NK-92 (cell line): Measurements from ENCODE around the gene MYL5.
"Not testable (repeated sequence)": the region's sequence is repeated elsewhere in the genome, so short reads cannot be mapped to it uniquely, and the experiment has no call there.

ENCODE experiments used
- DNase-seq: peaks from one replicate; lab custom pipeline; 2025; ENCODE audit not compliant: unreplicated experiment; lab: John Stamatoyannopoulos, UW

MYL5 gene

DNA sequence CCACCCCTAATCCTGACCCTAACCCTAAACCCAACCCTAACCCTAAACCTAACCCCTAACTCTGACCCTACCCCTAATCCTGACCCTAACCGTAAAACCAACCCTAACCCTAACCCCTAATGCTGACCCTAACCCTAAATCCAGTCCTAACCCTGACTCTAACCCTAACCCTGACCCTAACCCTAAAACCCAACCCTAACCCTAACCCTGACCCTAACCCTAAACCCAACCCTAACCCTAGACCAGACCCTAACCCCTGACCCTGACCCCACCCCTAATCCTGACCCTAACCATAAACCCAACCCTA lies 30.6 kb downstream of the MYL5 start:
- no peak for DNase-seq

DNA sequence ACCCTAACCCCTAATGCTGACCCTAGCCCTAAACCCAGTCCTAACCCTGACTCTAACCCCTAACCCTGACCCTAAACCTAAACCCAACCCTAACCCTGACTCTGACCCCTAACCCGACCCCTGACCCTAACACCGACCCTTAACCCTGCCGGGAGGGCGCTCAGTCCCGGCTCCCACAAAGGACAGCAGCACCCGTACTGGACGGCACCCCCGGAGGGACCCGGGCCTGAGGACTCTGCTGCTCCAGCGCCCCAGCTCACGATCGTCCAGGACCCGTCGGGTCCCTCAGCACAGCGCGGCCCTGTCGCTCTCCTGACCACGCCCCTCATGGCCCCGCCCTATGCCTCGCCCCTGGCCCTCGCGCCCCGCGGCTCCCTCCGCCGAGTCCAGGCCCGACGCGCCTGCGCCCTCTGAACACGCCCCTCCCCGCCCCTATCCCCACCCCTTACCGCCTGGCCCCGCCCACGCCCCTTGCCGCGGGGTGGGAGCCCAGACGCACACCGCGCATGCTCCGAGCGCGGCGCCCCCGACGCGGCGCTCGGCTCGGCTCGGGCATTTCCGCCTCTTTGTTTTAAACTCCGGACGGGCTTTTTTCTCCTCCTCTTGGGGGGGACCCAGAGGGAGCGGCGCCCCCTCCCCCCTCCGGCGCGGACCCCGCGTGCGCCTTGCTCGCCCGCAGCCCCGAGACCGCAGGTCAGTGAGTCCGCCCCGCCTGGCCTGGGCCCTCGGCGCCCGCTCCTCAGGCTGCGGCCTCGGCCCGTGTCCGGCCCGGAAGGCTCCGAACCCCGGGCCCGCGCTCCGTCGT lies 31.1 kb downstream of the MYL5 start, which contains the start of gene PCGF3:
Gene PCGF3 (plus strand): TSS at position 555 of the 805 bp plus-strand sequence. CDS start 27,849 bp downstream, outside the sequence.
- DNase-seq = peak; percentile 71

DNA sequence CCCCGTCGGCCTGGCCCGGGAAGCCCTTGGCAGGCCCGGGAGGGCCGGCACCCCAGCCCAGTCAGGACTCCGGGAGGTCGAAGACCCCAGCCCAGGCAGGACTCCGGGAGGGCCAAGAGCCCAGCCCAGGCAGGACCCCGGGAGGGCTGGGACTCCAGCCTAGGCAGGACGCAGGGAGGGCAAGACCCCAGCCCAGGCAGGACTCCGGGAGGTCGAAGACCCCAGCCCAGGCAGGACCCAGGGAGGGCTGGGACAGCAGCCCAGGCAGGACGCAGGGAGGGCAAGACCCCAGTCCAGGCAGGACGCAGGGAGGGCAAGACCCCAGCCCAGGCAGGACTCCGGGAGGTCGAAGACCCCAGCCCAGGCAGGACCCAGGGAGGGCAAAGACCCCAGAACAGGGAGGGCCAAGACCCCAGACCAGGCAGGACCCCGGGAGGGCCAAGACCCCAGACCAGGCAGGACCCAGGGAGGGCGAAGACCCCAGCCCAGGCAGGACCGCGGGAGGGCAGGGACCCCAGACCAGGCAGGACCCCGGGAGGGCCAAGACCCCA lies 31.8 kb downstream of the MYL5 start:
- not testable (repeated sequence) for DNase-seq

DNA sequence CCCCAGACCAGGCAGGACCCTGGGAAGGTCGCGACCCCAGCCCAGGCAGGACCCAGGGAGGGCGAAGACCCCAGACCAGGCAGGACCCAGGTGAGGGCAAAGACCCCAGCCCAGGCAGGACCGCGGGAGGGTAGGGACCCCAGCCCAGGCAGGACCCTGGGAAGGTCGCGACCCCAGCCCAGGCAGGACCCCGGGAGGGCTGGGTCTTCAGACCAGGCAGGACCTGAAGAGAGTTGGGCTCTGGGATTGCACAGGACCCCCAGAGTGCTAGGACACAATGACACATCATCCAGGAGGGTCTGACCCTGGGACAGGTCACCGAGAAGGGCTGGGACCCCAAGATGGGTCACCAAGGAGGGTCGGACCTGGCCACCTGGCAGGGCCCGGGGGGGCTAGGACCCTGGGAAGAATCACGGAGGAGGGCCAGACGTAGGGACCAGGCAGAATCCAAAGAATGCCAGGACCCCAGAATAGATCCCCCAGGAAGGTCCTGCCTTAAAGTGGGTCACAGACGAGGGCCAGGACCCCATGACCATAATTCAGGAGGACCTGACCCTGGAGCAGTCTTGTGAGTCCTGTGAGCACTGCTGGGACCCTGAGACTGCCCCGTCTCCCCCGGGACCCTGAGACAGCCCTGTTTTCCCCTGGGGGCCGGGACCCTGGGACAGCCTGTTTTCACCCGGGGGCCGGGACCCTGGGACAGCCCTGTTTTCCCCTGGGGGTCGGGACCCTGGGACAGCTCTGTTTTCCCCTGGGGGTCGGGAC lies 32.7 kb downstream of the MYL5 start:
- DNase-seq = no peak

DNA sequence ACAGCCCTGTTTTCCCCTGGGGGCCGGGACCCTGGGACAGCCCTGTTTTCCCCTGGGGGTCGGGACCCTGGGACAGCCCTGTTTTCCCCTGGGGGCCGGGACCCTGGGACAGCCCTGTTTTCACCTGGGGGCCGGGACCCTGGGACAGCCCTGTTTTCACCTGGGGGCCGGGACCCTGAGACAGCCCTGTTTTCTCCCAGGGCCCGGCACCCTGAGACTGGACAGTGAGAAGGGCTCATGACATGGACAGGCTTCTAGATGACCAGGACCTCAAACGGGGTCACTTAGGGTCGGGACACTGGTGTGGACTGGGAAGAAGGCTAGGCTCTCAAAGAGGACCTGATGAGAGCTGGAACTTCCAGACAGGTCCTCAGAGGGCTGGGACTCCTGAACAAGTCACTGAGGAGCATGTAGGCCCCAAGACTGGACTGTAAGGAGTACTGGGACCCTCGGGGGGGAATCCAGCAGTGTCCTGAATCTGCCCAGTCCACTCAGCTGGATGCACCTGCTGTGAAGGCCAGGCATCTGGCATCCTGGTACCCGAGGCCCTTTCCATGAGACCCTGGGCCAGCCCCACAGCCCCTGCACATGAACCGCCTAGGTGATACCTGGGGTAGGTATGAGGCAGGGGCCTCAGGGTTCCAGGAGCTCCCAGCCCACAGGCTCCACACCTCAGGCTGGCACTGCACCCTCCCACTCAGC lies 33.7 kb downstream of the MYL5 start:
- DNase-seq = no peak

DNA sequence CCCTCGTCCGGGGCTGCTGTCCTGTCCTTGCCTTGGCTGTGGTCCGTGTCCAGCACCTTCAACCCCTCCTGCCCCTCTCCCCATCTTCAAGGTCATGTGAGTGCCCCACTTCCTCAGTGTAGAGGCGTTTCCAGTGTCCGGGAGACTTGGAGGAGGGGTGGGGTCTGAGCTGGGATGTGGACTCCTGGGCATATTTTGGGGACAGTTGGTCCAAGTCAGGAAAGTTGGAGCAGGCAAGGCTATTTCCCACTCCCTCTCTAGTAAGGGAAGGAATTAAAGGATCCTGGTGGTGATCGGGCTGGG lies 34.2 kb downstream of the MYL5 start:
- no peak for DNase-seq

DNA sequence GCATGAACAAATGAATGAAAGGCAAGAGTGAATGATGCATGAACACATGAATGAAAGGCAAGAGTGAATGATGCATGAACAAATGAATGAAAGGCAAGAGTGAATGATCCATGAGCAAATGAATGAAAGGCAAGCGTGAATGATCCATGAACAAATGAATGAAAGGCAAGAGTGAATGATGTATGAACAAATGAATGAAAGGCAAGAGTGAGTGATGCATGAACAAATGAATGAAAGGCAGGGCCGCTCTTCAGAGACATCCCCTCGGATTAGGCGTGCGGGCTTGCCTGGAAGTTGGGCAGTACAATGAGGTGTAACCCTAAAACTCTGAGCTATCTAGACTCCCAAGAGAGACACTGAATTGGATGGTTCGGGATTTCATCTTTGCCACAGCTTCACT lies 35.0 kb downstream of the MYL5 start:
- no peak for DNase-seq

DNA sequence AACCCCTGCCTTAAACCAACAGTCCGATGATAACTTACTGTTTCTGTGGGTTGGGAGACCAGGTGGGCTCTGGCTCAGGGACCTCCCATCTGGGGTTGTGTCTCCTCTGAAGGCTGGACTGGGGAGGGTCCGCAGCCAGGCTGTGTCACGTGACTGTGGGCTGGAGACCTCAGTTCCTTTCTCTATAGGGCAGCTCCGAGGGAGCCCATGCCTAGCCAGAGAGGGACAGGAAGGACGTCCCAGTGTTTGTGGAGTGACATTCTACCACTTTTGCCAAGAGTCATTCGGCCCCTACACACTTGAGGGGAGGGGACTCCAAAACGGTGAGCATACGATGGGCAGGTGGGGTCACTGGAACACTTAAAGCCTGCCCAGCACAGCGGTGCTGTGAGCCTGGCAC lies 35.8 kb downstream of the MYL5 start:
- DNase-seq = no peak

DNA sequence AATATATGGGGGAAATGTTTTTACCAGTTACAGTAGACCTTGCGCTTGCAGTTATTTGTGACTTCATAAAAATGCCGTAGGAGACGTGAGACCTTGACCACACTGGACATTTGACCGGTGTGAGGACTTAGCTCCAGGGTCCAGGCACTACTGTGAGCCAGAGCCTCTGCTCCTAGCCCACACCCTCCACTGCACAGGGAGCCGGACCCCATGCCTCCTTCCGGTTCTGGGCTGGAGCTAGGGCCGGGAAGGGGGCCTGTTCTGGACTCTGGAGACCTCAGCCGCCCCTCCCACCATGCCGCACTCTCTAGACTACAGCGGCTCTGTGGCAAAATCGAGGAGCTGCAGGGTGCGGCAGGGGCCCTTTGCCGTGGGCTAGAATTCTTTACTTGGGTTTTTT lies 36.6 kb downstream of the MYL5 start:
- no peak for DNase-seq

DNA sequence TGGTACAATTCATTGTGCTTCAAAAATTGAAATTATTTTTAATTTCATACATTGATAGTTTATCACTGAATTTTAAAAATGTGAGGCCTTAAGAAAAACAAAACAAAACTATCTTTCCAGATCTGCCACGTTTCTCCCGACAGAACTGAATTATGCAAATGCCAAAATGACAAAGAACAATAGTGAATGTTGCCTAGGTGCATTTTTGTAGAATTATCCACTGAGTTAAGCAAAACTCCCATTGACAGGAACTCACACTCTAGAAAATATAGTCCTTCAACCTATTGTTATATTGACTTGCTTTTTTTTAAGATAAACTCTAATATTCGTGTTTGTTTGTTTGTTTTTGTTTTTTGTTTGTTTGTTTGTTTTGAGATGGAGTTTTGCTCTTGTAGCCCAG lies 37.8 kb downstream of the MYL5 start:
- DNase-seq = no peak

DNA sequence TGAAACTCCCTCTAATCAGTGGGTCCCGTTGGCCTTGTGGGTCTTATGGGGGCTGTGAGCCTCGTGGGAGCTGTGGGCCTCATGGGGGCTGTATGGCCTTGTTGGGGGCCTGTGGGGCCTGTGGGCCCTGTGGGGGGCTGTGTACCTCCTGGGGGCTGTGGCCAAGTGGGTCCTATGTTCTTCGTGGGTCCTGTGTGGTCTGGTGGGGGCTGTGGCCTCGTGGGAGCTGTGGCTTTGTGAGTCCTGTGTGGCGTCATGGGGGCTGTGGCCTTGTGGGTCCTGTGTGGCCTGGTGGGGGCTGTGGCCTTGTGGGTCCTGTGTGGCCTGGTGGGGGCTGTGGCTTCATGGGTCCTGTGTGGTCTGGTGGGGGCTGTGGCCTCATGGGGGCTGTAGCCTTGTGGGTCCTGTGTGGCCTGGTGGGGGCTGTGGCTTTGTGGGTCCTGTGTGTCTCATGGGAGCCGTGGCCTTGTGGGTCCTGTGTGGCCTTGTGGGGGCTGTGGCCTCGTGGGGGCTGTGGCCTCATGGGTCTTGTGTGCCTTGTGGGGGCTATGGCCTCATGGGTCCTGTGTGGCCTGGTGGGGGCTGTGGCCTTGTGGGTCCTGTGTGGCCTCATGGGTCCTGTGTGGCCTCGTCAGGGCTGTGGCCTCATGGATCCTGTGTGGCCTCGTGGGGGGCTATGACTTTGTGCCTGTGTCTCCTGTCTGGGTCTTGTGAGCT lies 38.7 kb downstream of the MYL5 start:
- DNase-seq = no peak

DNA sequence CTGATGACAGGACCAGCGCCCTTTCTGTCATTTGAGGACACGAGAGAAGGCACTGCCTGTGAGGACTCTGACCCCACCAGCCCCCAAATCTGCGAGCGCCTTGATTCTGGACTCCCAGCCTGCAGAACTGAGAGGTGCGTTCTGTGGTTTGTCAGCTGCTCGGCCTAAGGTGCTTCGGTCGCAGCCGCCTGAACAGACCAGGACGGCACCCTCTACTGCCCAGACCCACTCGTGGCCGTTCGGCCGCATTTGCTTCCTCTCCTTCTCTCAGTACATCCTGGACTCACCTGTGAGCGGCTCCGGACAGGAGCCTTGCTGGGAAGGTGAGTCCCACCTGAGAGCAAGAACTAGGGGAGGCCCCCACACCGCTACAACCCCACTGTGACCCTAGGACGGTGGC lies 39.7 kb downstream of the MYL5 start:
- no peak for DNase-seq

DNA sequence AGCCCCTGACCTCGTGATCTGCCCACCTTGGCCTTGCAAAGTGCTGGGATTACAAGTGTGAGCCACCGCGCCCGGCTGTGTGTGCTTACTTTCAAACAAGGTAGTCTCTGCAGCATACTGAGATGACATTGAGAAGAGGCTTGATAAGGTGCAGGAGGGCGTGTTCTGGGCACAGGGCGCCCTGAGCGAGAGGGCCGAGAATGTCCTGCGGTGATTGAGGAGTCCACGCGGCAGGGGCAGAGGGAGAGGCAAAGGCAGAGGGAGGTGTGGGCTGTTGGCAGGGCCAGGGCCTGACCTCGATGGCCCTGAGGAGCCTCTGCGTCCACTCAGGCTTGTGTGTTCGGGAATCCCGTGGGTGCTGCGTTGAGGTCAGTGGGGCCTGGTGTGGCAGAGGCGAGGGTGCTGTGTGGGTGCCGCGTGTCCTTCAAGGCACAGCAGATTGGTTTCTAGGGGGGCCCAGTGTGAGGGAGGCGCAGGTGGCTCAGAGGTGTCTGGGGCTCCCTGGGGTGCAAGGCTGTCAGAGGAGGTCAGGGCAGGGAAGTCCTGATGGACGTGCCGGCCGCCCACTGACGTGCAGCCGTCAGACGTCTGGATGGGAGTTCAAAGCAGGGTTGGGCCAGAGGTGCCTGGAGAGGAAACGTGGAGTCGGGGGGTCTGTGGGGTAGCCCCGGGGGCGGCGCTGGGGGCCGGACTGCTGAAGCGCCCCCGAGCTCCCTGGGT lies 43.4 kb downstream of the MYL5 start:
- DNase-seq = no peak

DNA sequence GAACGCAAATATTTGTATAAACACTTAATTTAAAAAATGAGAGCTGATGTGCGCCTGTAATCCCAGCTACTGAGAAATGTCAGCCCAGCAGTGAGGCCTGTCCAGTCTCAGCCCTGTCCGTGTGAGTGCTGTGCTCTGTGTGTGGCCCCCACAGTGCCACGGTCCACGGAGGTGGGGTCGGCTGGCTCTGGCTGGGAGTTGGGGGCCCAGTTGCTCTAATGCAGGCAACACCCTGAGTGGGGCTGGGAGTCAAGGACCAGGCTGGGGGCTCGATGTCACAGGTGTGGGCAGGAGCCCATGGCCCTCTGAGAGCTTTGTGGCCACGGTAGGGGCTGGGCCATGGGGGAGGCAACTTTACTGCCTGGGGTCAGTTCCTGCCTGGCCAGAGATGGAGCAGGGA lies 44.1 kb downstream of the MYL5 start:
- DNase-seq = no peak

DNA sequence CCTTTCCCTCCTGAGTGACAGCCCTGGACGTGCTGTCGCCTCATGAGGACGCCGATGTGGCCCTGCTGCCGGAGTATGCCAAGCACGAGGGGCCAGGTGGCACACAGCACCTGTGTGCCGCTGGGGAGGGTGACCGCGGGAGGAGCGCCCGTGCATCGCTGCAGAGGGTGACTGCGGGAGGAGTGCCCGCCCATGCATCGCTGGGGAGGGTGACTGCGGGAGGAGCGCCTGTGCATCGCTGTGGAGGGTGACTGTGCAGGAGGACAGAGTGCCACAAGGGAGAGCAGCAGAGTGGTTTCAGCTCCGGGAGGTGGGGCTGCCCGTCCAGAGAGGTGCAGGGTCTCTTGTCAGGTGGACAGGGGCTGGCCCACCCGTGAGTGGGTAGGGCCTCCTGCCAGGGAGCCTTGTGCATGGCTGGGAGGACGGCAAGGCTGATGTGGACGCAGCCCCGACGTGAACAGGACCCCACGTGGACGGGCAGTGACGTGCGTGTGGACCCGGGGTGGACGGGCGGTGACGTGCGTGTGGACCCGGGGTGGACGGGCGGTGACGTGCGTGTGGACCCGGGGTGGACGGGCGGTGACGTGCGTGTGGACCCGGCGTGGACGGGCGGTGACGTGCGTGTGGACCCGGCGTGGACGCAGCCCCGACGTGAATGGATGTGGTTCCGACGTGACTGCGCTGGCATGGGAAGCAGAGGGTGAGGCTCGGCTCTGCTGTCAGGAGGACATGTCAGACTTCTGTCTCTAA lies 45.9 kb downstream of the MYL5 start:
- no peak for DNase-seq

DNA sequence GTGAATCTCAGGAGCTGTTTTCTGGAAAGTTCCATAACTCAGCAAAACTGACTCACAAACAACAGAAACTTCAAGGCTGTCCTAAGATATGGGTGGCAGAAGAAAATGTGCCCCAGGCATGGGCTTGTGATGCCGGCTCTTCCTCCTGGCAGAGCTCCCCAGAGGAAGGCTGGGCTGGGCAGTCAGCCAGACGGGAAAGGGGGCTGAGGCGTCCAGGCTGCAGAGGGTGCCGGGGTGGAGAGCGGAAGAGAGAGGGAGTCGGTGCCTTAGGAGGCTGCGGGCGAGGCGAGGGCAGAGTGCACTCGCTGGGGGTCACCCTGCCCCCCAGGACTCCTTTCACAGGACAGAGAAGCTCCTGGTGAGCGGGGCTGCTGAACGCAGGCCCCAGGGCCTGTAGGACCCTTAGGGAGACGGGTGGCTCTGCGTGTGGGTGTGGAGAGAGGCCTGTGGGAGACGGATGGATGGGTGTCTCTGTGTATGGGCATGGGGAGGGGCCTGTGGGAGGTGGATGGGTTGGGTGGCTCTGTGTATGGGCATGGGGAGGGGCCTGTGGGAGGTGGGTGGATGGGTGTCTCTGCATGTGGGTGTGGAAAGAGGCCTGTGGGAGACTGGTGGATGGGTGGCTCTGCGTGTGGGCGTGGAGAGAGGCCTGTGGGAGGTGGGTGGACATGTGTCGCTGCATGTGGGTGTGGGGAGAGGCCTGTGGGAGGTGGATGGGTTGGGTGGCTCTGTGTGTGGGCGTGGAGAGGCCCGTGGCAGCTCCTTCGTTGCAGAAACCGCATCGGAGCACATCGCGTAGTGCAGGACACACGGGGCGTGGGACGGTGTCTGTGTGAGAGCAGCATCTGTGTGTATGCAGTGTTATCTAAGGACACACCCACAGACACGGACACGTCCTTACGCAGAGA lies 47.2 kb downstream of the MYL5 start:
- no peak for DNase-seq

DNA sequence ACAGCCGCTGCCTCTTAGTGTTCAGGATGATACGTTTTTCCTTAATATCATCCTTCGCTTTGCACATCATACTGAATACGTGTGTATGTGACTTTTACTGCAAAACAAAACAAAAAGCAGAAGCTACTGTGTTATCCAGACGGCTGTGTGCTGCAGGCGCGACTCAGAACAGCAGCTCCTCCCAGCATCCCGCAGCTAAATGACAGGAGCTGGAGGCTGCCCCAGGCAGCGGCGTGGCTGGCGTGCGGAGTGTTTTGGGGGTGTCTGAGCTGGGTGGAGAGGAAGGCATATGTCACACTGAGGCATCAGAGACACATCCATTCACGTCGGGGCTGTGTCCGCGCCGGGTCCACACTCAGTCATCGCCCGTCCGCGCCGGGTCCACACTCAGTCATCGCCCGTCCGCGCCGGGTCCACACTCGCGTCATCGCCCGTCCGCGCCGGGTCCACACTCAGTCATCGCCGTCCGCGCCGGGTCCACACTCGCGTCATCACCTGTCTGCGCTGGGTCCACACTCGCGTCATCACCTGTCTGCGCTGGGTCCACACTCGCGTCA lies 47.9 kb downstream of the MYL5 start:
- DNase-seq = no peak

DNA sequence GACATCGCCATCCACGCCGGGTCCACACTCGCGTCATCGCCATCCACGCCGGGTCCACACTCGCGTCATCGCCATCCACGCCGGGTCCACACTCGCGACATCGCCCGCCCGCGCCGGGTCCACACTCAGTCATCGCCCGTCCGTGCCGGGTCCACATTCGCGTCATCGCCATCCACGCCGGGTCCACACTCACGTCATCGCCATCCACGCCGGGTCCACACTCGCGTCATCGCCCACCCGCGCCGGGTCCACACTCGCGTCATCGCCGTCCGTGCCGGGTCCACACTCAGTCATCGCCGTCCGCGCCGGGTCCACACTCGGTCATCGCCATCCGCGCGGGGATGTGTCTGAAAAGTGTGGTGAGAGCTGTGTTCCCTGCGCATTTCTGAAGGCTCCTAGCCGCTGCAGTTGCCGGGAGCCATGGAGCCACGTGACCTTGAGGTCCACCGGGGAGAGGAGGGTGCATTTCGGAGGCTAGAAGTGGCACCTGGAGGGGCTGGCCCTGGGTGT lies 48.6 kb downstream of the MYL5 start:
- DNase-seq = no peak
